ENCODE measurements around the gene IGSF3.

GRCh38 chr1:116570358-116571214 lies 96.9 kb downstream of the IGSF3 start, which contains the start of gene CD58:
- TF ChIP-seq CTCF (conservative IDR thresholded peaks at IDR 0.05) (peak; percentile 78), EZH2 (IDR thresholded peaks at IDR 0.05; ENCODE audit: low read depth) (no peak)
